ENCODE results near the gene SLC41A2. TPM values are rescaled to one million over a fixed set of nuclear protein-coding genes. Genes with fewer than 3 reads are reported as not detected.

SLC41A2 gene
- total RNA-seq = 84.8 TPM

GRCh38 chr12:104958001-104958804, at the start of gene SLC41A2:
Gene SLC41A2, minus strand, starts transcription at chr12:104958290. Its CDS starts 29,763 bp downstream, at chr12:104928527.

DNA sequence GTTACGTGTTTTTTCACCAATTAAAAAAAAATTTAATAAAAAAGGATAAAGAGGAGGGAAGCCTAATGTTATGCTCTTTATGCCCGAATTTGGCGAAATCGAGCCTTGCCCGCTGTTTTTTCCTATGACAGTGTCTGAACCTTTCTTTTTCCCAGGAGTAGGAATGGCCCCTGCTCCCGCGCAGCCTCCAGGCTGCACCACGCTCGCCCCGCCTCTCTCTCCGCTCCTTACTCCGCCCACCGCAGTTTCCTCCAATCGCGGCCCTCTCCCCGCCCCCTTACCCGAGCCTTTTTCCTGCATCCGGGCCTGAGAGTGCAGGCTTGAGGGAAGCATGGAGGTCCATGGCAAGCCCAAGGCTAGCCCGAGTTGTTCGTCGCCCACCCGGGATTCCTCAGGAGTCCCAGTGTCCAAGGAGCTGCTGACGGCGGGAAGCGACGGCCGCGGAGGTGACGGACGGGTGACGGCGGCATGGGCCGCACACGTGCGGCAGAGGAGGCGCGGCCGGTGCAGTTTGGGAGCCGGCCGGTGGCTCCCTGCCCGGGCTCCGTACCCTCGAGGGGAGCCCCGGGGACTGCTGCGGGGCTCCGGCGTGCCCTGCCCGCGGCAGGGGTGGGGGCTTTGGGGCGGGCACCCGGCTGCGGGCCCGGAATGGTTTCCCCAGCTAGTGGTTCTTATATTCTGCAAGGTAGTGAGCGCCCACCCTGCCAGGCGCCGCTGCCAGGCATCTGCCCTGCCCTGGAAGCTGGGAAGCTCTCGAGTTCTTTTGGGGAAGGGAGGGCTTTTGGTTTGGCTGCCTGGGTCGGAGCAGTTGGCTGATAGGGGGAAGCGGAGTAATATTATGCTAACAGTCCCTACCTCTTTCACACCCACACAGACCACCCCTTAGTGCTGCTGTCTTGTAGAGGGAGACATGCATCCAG, 28.2 kb upstream of the SLC41A2 start, which contains the start of gene NOPCHAP1:
NOPCHAP1 (plus strand) TSS at position 295 of the 920 bp plus-strand sequence; CDS start at position 332, 37 bp downstream.

Other genes starting within 250 kb of the SLC41A2 start
- 26.6 TPM for gene NOPCHAP1, start 28.0 kb upstream of the SLC41A2 start, total RNA-seq
- gene ALDH1L2, start 126.2 kb upstream of the SLC41A2 start, total RNA-seq = 15.7 TPM
- gene WASHC4, start 149.4 kb upstream of the SLC41A2 start, total RNA-seq = 131 TPM